Loucy (cell line): ENCODE data around the gene ATP13A4.

Source experiments
- EZH2phosphoT487 ChIP-seq: fragments of 200-600 bp; IDR thresholded peaks from 2 replicates; pipeline ENCODE4 v1.6.1; 2018; ENCODE audit warnings: antibody characterized with exemption, mild to moderate bottlenecking, moderate library complexity, borderline replicate concordance
- TF ChIP-seq, protein P1 (sequence below): fragments of 200-600 bp; sonication (generic); conservative IDR thresholded peaks from 2 replicates; pipeline ENCODE4 v1.5.1; 2014; ENCODE audit warnings: mild to moderate bottlenecking, antibody characterized with exemption, low read length

DNA sequence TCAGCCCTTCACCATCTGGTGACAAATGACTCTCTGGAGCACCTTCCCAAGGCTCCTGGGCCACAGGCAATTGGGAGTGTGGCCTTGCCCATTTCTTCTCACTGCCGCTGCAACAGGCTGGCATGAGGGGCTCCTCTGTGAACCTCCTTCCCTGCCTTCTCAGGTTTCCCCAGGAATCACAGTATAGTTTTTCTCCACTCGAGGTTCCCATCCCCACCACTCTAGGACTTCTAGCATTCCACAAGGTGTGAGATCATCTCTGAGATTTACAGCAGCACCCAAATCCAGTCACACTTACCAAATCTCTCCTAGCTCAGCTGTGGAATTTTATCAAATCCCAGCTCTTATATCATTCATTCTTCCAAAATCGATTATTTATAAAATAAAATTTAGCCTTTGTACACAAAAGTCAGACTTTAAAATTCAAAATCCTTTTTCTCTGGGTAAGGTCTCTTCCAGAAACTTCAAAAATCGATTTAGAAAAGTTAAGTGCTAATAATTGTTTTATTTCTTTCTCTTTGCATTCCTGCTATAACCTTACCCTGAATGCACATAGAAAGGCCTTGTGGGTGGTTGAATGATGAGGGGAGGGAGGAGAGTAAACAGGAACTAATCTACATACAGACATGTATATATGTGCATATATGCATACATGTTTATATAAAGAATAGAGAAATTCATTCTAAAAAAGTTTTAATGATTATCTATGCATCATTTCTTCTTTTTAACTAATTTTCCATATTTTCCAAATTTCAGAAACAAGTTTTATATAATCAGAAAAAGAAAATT is 18.9 kb upstream of the ATP13A4 start:
- TF ChIP-seq, protein P1, sequence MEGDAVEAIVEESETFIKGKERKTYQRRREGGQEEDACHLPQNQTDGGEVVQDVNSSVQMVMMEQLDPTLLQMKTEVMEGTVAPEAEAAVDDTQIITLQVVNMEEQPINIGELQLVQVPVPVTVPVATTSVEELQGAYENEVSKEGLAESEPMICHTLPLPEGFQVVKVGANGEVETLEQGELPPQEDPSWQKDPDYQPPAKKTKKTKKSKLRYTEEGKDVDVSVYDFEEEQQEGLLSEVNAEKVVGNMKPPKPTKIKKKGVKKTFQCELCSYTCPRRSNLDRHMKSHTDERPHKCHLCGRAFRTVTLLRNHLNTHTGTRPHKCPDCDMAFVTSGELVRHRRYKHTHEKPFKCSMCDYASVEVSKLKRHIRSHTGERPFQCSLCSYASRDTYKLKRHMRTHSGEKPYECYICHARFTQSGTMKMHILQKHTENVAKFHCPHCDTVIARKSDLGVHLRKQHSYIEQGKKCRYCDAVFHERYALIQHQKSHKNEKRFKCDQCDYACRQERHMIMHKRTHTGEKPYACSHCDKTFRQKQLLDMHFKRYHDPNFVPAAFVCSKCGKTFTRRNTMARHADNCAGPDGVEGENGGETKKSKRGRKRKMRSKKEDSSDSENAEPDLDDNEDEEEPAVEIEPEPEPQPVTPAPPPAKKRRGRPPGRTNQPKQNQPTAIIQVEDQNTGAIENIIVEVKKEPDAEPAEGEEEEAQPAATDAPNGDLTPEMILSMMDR, result no peak
- no peak for TF ChIP-seq EZH2phosphoT487
